GM12878 (cell line): ENCODE data around the gene ABCB9. TPM values are rescaled to one million over a fixed set of nuclear protein-coding genes. Genes with fewer than 3 reads are reported as not detected.
A peak's percentile ranks its signal among the peaks of the same experiment; 100 is the strongest.

Experiments used
- CBX5 ChIP-seq: sonication (generic); IDR thresholded peaks from 2 replicates; pipeline ENCODE4 v1.6.1; 2016; ENCODE audit warnings: low read depth, moderate library complexity, mild to moderate bottlenecking, inconsistent platforms
- EP300 ChIP-seq, 2 experiments: fragments of 150-350 bp in 1 of 2; IDR thresholded peaks; 2 replicates each; pipeline ENCODE4 v1.6.1; 2011 to 2012; ENCODE audit warnings: low read depth in 2 of 2, low read length in 2 of 2, borderline replicate concordance in 1 of 2, improper control_type of control experiment in 1 of 2, inconsistent platforms in 1 of 2; ENCODE audit not compliant: control insufficient read depth in 1 of 2
- IRF5 ChIP-seq: fragments of 450-650 bp; IDR thresholded peaks from 2 replicates; pipeline ENCODE4 v1.6.1; 2017; ENCODE audit warnings: borderline replicate concordance
- PAX8 ChIP-seq: fragments of 450-650 bp; IDR thresholded peaks from 2 replicates; pipeline ENCODE4 v1.6.1; 2017; ENCODE audit warnings: mild to moderate bottlenecking, moderate library complexity
- PML ChIP-seq: IDR thresholded peaks from 2 replicates; pipeline ENCODE4 v1.6.1; 2012; ENCODE audit warnings: low read length, inconsistent platforms
- RELA ChIP-seq: fragments of 450-650 bp; IDR thresholded peaks from 2 replicates; pipeline ENCODE4 v1.8.0; 2014; ENCODE audit warnings: borderline replicate concordance; ENCODE audit not compliant: partially characterized antibody
- SKIL ChIP-seq: fragments of 450-650 bp; IDR thresholded peaks from 2 replicates; pipeline ENCODE4 v1.6.1; 2017; ENCODE audit warnings: mild to moderate bottlenecking, low read depth, inconsistent platforms; ENCODE audit not compliant: poor library complexity, severe bottlenecking
- SMAD1 ChIP-seq: fragments of 450-650 bp; IDR thresholded peaks from 2 replicates; pipeline ENCODE4 v1.6.1; 2018; ENCODE audit warnings: mild to moderate bottlenecking, low read depth; ENCODE audit not compliant: partially characterized antibody
- STAT1 ChIP-seq: fragments of 450-650 bp; conservative IDR thresholded peaks from 2 replicates; pipeline ENCODE4 v1.6.1; 2014; ENCODE audit warnings: antibody characterized with exemption, mild to moderate bottlenecking
- STAT3 ChIP-seq: IDR thresholded peaks from 2 replicates; pipeline ENCODE4 v1.6.1; 2011; ENCODE audit warnings: low read depth, low read length, improper control_type of control experiment
- TCF12 ChIP-seq: IDR thresholded peaks from 2 replicates; pipeline ENCODE4 v1.6.1; 2011; ENCODE audit warnings: low read depth, mild to moderate bottlenecking, low read length
- ZNF622 ChIP-seq: fragments of 450-650 bp; IDR thresholded peaks from 2 replicates; pipeline ENCODE4 v1.6.1; 2017; ENCODE audit warnings: mild to moderate bottlenecking, inconsistent platforms
- polyA plus RNA-seq, 11 experiments: library from polyadenylated mRNA; depleted of rRNA in 4 of 11; unstranded in 6 of 11; stranded (reverse) in 5 of 11; fragments of >200 nt; fragmentation: Nextera tagmentation in 4 of 11; fragmentation: Illumina TruSeq in 1 of 11; extraction: Ambion mirVana in 4 of 11; extraction: Trizol in 1 of 11; gene quantifications; 1 replicate in 1 of 11; 2 replicates in 10 of 11; pipeline versions ENCODE4 v1.2.1 to v1.2.3, GENCODE V29; 2011 to 2016; ENCODE audit warnings: inconsistent platforms in 2 of 11, missing spikeins in 2 of 11, low read depth in 1 of 11
- total RNA-seq, 4 experiments: library from RNA; depleted of rRNA in 3 of 4; stranded (reverse); fragments of >200 nt in 3 of 4; fragmentation: Illumina TruSeq in 1 of 4; extraction: Trizol in 1 of 4; gene quantifications; 2 replicates each; pipeline versions ENCODE4 v1.2.1 to v1.2.3, GENCODE V29; 2013 to 2021
- TF ChIP-seq, protein P1 (sequence below): fragments of 450-650 bp; IDR thresholded peaks from 2 replicates; pipeline ENCODE4 v1.6.1; 2016; ENCODE audit warnings: mild to moderate bottlenecking, moderate library complexity, borderline replicate concordance
- TF ChIP-seq, protein P2 (sequence below): fragments of 450-650 bp; IDR thresholded peaks from 2 replicates; pipeline ENCODE4 v1.6.1; 2017; ENCODE audit warnings: mild to moderate bottlenecking
- TF ChIP-seq, protein P3 (sequence below): IDR thresholded peaks from 2 replicates; pipeline ENCODE4 v1.6.1; 2012; ENCODE audit warnings: low read depth, low read length, improper control_type of control experiment
- TF ChIP-seq, protein P4 (sequence below): IDR thresholded peaks from 2 replicates; pipeline ENCODE4 v1.6.1; 2011; ENCODE audit warnings: borderline replicate concordance, low read depth, mild to moderate bottlenecking, moderate library complexity, low read length; ENCODE audit not compliant: insufficient read depth, poor library complexity, severe bottlenecking

The ABCB9 gene
- total and polyA plus RNA-seq, 10 of the 15 experiments (the other 5 are each of a cell fraction or from before 2014, with no cell fraction given), result 0.37 to 4.9 (median 3.1) TPM

DNA sequence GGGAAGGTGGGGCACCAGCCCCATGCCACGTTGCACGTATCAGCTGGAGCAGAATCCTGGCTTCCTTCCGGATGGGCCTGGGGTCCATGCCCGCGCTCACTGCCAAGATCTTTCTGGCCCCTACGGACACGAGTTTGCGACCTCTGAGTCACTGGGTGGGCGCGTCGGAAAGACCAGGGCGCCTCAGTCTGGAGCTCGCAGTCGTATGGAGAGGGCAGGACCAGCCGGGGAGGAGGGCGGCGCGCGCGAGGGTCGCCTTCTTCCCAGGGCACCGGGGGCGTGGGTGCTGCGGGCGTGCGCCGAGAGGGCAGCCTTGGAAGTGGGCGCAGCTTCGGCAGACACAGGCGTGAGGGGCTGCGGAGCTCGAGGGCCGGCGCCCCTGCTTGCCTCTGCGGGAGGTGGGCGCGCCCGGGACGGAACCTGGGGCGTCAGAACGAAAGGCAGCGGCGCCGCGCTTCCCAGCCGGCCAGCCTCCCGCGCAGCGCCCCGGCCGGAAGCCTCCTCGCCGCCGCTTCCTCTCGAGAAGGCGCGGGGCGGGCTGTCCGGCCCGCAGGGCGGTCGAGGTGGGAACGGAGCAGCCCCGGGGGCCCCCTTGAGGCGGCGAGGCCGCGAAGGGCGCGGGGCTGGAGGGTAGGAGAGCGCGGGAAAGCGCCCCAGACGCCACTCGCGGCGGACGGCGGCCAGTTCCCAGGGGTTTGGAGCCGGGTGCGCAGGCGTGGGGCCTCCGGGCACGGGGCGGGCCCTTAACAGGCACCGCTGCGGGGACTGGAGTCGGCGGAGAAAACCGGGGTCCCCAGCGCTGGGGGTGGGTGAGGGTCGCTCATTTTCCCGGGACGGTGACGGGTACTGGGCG, 14.1 kb upstream of the ABCB9 start, which contains the start of gene ARL6IP4 (continued):
- TF ChIP-seq, protein P1, sequence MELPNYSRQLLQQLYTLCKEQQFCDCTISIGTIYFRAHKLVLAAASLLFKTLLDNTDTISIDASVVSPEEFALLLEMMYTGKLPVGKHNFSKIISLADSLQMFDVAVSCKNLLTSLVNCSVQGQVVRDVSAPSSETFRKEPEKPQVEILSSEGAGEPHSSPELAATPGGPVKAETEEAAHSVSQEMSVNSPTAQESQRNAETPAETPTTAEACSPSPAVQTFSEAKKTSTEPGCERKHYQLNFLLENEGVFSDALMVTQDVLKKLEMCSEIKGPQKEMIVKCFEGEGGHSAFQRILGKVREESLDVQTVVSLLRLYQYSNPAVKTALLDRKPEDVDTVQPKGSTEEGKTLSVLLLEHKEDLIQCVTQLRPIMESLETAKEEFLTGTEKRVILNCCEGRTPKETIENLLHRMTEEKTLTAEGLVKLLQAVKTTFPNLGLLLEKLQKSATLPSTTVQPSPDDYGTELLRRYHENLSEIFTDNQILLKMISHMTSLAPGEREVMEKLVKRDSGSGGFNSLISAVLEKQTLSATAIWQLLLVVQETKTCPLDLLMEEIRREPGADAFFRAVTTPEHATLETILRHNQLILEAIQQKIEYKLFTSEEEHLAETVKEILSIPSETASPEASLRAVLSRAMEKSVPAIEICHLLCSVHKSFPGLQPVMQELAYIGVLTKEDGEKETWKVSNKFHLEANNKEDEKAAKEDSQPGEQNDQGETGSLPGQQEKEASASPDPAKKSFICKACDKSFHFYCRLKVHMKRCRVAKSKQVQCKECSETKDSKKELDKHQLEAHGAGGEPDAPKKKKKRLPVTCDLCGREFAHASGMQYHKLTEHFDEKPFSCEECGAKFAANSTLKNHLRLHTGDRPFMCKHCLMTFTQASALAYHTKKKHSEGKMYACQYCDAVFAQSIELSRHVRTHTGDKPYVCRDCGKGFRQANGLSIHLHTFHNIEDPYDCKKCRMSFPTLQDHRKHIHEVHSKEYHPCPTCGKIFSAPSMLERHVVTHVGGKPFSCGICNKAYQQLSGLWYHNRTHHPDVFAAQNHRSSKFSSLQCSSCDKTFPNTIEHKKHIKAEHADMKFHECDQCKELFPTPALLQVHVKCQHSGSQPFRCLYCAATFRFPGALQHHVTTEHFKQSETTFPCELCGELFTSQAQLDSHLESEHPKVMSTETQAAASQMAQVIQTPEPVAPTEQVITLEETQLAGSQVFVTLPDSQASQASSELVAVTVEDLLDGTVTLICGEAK, result peak; percentile 74
- no peak for TF ChIP-seq STAT3
- no peak for TF ChIP-seq IRF5
- TF ChIP-seq ZNF622, result no peak
- TF ChIP-seq RELA, result no peak
- no peak for TF ChIP-seq EP300 (IDR thresholded peaks at IDR 0.05; ENCODE audit: borderline replicate concordance in 1 of 2, control insufficient read depth in 1 of 2, low read depth in 2 of 2, low read length in 2 of 2)
- no peak; the same call in 1 of the 2 replicates for TF ChIP-seq PML
- TF ChIP-seq, protein P2, sequence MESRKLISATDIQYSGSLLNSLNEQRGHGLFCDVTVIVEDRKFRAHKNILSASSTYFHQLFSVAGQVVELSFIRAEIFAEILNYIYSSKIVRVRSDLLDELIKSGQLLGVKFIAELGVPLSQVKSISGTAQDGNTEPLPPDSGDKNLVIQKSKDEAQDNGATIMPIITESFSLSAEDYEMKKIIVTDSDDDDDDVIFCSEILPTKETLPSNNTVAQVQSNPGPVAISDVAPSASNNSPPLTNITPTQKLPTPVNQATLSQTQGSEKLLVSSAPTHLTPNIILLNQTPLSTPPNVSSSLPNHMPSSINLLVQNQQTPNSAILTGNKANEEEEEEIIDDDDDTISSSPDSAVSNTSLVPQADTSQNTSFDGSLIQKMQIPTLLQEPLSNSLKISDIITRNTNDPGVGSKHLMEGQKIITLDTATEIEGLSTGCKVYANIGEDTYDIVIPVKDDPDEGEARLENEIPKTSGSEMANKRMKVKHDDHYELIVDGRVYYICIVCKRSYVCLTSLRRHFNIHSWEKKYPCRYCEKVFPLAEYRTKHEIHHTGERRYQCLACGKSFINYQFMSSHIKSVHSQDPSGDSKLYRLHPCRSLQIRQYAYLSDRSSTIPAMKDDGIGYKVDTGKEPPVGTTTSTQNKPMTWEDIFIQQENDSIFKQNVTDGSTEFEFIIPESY, result no peak
- TF ChIP-seq SMAD1, result no peak
- no peak for TF ChIP-seq PAX8
- TF ChIP-seq CBX5, result no peak
- TF ChIP-seq STAT1, result no peak; the same call in 1 of the 2 replicates
- TF ChIP-seq, protein P3, sequence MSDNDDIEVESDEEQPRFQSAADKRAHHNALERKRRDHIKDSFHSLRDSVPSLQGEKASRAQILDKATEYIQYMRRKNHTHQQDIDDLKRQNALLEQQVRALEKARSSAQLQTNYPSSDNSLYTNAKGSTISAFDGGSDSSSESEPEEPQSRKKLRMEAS, result peak; percentile 32; the same call in 1 of the 2 replicates
- 0 out of 2 replicates have a peak, but pooled peaks have one; percentile 9 for TF ChIP-seq TCF12
- TF ChIP-seq SKIL, result no peak
- TF ChIP-seq, protein P4, sequence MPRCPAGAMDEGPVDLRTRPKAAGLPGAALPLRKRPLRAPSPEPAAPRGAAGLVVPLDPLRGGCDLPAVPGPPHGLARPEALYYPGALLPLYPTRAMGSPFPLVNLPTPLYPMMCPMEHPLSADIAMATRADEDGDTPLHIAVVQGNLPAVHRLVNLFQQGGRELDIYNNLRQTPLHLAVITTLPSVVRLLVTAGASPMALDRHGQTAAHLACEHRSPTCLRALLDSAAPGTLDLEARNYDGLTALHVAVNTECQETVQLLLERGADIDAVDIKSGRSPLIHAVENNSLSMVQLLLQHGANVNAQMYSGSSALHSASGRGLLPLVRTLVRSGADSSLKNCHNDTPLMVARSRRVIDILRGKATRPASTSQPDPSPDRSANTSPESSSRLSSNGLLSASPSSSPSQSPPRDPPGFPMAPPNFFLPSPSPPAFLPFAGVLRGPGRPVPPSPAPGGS, result no peak
